LNCaP clone FGC (cell line): ENCODE results near the gene CDHR4.
A peak's percentile ranks its signal among the peaks of the same experiment; 100 is the strongest.

ENCODE experiments used
- DNase-seq: peaks from one replicate; pipeline ENCODE4 v3.0.0-alpha.2; 2011; ENCODE audit warnings: low read depth
- H3K4me3 ChIP-seq: 2 replicates; pipeline ENCODE4 v1.5.1; 2011; ENCODE audit warnings: mild to moderate bottlenecking, low read depth, low read length, control low read depth
- TF ChIP-seq, protein P1 (sequence below): IDR thresholded peaks from 2 replicates; pipeline ENCODE4 v1.5.1; 2012; ENCODE audit warnings: mild to moderate bottlenecking; ENCODE audit not compliant: control insufficient read depth, insufficient read depth; ENCODE audit errors: extremely low read depth

Gene CDHR4

GRCh38 chr3:49799761-49800160, at the start of gene CDHR4:
TSS of gene CDHR4 (minus strand) at chr3:49799873. CDS start at chr3:49799812, 61 bp downstream.
- H3K4me3 ChIP-seq: no peak within 1 kb of the TSS
- TF ChIP-seq, protein P1, sequence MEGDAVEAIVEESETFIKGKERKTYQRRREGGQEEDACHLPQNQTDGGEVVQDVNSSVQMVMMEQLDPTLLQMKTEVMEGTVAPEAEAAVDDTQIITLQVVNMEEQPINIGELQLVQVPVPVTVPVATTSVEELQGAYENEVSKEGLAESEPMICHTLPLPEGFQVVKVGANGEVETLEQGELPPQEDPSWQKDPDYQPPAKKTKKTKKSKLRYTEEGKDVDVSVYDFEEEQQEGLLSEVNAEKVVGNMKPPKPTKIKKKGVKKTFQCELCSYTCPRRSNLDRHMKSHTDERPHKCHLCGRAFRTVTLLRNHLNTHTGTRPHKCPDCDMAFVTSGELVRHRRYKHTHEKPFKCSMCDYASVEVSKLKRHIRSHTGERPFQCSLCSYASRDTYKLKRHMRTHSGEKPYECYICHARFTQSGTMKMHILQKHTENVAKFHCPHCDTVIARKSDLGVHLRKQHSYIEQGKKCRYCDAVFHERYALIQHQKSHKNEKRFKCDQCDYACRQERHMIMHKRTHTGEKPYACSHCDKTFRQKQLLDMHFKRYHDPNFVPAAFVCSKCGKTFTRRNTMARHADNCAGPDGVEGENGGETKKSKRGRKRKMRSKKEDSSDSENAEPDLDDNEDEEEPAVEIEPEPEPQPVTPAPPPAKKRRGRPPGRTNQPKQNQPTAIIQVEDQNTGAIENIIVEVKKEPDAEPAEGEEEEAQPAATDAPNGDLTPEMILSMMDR: no peak
- no peak for DNase-seq

GRCh38 chr3:49845694-49846093, 46.0 kb upstream of the CDHR4 start:
- TF ChIP-seq, protein P1: no peak
- no peak overlapping the region for H3K4me3 ChIP-seq
- DNase-seq: no peak

- TF ChIP-seq, protein P1: no peak
- no peak overlapping the region for H3K4me3 ChIP-seq
- DNase-seq: no peak
Observed at GRCh38 chr3:49844464-49845183, 45.0 kb upstream of the CDHR4 start.

DNA sequence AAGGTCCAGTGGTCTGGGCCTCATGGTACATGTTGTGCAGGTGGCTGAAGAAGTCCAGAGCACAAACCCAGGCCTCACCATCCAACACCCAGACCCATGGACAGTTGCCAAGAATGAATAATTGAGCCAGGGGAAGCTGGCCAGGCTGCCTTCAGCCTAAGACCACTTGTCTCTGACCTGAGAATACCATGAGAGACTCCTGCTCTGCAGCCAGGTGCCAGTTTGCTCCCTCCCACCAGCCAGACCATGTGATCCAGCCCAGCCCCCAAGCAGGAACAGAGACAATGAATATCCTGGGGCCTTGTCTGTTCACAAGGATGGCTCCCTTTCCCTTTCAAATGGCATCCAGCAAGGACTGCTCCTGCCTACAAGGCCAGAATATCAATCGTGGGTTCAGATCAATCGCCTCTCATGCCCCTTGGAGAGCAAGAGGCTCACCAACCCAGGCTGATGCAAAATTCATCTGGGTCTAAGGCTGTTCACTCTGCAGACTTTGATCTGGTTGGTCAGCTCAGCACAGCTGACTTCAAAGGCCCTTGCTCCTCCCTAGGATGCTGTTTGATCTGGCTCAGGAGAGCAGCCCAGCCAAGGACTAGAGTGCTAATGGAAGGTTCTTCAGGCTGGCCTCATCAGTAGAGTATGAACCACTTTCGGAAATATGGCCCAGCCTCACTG, 43.3 kb upstream of the CDHR4 start:
- no peak overlapping the region for H3K4me3 ChIP-seq
- no peak for DNase-seq
- TF ChIP-seq, protein P1: no peak

- no peak for DNase-seq
- TF ChIP-seq, protein P1: no peak
- no peak overlapping the region for H3K4me3 ChIP-seq
Observed at GRCh38 chr3:49841806-49842205, 42.1 kb upstream of the CDHR4 start.

- H3K4me3 ChIP-seq: no peak overlapping the region
- TF ChIP-seq, protein P1: peak; percentile 26; the same call in 1 of the 2 replicates
- no peak for DNase-seq
Observed at GRCh38 chr3:49841126-49841696, 41.5 kb upstream of the CDHR4 start.
